ENCODE results near the gene ST6GALNAC6.
A peak's percentile ranks its signal among the peaks of the same experiment; 100 is the strongest.
"Not testable (repeated sequence)": the region's sequence is repeated elsewhere in the genome, so short reads cannot be mapped to it uniquely, and the experiment has no call there.

Gene ST6GALNAC6

GRCh38 chr9:127854960-127855359 lies 44.4 kb downstream of the ST6GALNAC6 start:
- no peak for DNase-seq (ENCODE audit: low spot score)

DNA sequence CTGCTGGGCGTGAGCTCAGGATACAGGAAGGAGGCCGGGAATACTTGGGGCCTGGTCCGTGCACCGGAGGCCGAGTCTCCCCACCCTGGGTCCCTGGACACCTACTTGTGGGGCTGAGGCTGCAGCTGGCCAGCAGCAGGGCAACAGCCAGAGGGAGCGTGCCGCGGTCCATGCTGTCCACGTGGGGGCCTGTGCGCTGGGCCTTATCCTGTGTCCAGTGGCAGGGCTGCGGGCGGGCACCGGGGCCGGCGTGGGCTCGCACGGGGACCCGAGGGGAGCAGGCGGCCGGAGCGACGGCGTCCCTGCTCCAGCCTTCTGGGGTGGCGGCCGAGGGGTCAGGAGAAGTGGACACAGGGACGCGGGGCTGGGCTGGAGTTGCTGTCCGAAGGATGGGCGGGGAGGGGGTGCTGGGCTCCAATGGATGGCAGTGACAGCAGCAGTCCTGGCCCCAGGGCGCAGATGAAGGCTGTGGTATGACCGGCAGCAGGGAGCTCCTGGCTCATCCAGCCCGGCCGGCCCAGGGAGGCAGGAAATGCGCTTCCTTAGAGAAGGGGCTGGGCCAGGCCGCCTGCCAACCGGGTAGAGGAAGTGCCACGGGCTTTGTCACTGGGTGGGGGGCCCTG lies 45.1 kb downstream of the ST6GALNAC6 start, which contains the start of gene ENG:
TSS of gene ENG (minus strand) at position 475 of the 623 bp plus-strand sequence. CDS start at position 172, 303 bp downstream.
- peak; percentile 84 for DNase-seq (ENCODE audit: low spot score)

DNA sequence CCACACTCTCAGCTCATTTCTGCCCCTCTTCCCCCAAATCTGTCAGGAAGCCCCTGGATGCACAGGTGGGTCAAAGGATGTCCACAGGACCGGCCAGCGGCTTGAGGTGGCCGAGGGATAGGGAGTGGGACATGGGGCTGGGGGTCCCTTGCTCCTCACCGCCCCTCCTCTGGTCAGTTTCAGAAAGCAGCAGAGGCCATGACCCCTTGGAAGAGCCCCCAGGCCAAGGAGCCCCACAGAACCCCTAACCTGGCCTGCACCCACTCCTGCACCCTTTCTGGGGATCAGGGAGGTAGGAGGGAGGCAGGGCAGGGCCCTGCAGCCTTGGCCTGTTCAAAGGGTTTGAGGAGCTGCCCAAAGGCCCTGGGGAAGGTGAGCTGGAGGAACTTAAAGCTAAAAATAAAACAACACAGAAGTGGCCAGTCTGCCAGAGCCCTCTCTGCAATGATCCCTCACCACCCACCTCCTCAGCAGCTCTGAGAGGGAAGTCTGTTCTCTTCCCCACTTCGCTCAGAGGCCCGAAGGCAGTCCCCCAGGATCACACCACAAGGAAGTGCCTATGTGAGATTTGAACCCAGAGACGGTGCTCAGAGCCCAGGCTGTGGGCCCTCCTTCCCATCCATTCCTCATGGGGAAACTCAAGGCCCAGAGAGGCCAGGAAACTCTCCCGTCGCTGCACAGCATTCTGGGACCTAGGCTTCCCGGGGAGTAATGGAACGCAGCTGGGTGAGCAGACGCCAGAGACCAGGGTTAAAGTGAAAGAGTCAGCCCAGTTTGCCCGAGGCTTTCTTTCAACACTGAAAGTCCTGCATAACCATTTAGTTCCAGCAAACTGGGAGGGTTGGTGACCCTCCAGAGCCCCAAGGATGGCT lies 45.9 kb downstream of the ST6GALNAC6 start:
- no peak for DNase-seq (ENCODE audit: low spot score)

- DNase-seq (ENCODE audit: low spot score): no peak
Observed at GRCh38 chr9:127852829-127853228, 46.6 kb downstream of the ST6GALNAC6 start.

DNA sequence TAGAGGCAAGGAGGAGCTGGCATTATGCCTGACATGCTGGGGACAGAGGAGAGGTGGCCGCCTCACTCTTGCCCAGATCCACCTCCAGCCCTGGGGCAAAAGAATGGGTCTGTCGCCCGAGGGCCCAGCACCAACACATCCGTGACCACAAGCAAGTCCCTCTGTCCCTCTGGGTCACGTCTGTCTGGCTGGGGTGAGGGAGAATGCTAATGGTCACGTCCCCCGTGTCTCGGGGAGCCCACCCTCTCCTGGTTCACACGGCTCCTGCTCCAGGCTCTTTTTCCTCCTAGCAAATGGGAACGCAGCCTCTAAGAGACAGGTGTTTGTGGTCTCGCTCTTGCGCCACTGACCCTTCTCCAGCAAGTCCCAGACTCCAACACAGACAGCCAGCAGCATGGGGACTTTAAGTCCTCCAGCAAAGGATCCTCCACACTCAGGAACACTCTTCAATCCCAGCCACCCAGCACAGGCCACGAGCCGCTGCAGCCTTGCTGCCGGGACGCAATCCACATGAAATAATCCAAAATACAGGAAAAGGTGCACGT lies 49.0 kb downstream of the ST6GALNAC6 start:
- DNase-seq (ENCODE audit: low spot score): no peak

GRCh38 chr9:127848756-127849504 lies 50.5 kb downstream of the ST6GALNAC6 start:
- DNase-seq (ENCODE audit: low spot score): no peak

GRCh38 chr9:127847833-127848755 lies 51.3 kb downstream of the ST6GALNAC6 start:
- no peak for DNase-seq (ENCODE audit: low spot score)

DNA sequence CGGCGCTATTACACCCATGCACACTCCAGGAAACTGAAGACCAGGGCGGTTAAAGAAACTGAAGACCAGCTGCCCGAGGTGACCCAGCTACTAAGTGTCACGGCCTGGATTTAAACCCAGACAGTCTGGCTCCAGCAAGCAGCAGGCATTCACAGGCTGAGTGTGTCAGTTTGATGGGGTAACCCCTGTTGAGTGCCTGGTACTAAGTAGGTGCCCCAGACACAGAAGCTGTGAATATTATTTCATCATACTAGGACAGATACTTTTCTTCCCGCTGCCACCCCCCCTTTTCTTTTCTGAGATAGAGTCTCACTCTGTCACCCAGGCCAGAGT lies 52.3 kb downstream of the ST6GALNAC6 start:
- DNase-seq (ENCODE audit: low spot score): no peak

DNA sequence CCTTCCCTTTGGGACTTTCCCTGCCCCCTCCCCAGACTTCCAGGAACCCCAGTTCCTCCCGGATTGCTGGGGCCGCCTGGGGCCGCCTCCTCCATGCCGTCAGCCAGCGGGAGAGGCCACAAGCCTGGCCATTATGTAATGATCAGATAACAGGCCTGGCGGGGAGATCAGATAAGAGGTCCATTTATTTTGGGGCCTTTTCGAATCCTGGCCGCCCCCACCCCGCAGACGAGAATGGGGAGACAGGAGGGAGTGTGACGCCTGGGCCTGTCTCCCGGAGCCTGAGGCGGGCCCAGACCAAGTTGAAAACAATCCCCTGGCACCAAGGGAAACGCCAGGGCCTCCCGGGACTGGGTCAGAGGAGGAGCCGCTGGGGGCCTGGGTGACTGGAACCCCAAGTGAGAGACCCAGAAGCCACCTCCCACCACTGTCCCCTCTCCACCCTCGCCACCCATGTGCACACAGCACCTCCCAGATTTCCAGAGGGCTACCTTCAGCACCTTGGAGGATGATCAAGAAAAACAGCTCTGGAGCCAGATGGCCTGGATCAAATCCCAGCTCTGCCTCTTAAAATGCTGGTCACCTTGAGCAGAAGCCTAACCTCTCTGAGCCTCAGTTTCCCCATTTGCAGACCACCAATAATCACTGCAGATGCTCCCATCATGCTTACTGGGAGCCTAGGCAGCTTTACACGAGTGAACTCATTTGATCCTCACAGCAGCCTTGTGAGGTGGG lies 52.8 kb downstream of the ST6GALNAC6 start:
- DNase-seq (ENCODE audit: low spot score): no peak

- not testable (repeated sequence) for DNase-seq (ENCODE audit: low spot score)
Observed at GRCh38 chr9:127845619-127846018, 53.8 kb downstream of the ST6GALNAC6 start.

DNA sequence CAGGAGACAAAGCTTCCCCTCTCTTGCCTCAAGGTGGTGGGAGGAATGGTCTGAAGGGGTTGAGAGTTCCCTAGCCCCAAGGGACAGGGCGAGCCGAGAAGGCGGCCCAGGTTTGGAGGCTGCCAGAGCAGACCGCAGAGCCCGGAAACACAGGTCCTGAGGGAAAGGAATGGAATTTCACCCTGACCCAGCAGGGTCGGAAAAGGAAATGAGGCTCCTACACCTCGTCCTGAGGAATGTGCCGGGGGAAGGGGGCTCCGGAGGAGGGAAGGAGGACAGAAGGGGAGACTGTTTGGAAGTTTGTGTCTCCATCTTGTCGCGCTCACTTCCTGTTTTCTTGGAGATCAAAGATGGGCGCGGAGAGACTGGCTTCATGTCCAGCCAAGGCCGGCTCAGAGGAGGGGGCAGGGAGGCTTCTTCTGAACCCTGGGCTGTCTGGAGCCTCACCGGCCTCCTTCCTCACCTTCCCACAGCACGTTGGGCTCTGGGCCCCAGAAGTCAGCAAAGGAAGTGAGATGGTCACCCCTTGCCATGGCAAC lies 54.5 kb downstream of the ST6GALNAC6 start:
- no peak for DNase-seq (ENCODE audit: low spot score)

- no peak for DNase-seq (ENCODE audit: low spot score)
Observed at GRCh38 chr9:127841087-127841835, 58.1 kb downstream of the ST6GALNAC6 start.

GRCh38 chr9:127838375-127839078 lies 60.9 kb downstream of the ST6GALNAC6 start:
- DNase-seq (ENCODE audit: low spot score): no peak

DNA sequence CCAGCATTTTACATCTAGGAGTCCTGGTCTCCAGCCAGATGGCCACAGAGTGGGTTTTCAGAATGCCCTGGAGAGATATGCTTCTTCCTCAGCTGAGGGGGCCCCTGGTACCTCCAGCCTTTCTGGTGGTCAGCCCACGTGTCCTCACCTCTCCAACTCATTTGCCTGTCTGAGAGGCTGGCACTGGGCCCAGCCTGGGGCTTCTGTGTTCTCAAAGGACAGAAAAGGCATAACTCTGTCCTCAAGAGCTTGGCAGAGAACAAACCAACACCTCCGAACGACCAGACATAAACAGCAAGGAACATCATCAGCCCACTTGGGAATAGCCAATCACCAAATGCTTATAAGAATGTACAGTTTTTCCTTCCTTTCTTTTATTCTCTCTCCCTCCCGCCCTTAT lies 62.1 kb downstream of the ST6GALNAC6 start:
- no peak for DNase-seq (ENCODE audit: low spot score)

DNA sequence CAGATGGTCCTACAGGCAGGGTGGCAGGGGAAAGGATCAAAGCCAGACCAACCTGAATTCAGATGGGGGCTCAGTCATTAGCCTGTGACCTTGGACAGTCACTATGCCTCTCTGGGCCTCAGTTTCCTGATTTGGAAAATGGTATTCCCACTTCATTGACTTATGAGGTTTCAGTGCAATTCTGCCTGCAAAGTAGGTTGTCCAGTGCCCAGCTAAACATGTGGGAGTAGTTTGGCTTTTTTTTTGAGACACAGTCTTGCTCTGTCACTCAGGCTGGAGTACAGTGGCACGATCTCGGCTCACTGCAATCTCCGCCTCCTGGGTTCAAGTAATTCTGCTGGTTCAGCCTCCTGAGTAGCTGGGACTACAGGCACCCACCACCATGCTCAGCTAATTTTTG lies 62.8 kb downstream of the ST6GALNAC6 start:
- DNase-seq (ENCODE audit: low spot score): not testable (repeated sequence)

DNA sequence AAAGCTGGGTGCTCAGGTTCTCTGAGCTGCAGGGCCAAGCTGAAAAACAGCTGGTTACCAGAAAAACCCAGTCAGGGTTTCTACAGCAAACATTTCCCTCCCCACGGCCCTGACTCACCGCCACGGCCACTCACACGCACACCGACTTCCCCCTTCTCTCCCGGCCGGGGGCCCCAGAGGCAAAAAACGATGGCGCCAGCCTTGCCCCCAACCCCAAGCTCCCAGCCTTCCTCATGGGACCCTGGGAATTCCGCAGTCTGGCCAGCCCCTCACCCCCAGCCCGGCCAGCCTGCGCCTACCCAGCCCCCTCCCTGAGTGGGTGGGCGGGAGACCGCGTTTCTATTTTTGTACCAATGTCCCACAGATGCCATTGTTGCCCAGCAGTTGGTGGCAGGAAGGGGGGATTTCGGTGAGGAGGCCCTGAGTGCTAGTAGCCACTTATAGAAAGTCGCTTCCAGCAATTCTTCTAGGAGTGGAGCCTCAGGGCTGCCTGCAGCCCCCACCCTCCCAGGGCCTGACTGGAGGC lies 63.3 kb downstream of the ST6GALNAC6 start:
- DNase-seq (ENCODE audit: low spot score): no peak

All from left forelimb (tissue), 1 donor.